NCI-H2029 treated with DMSO at 0.1 percent for 48 hours (cell line): ENCODE measurements around the gene CEP57L1.
"Not testable (repeated sequence)": the region's sequence is repeated elsewhere in the genome, so short reads cannot be mapped to it uniquely, and the experiment has no call there.

Experiments
- DNase-seq: peaks from one replicate; lab custom pipeline; 2025; lab: John Stamatoyannopoulos, UW

Gene CEP57L1

GRCh38 chr6:109074133-109074415 is 21.2 kb upstream of the CEP57L1 start:
- DNase-seq = no peak

- DNase-seq = no peak
Observed at GRCh38 chr6:109075934-109076333, 19.4 kb upstream of the CEP57L1 start.

DNA sequence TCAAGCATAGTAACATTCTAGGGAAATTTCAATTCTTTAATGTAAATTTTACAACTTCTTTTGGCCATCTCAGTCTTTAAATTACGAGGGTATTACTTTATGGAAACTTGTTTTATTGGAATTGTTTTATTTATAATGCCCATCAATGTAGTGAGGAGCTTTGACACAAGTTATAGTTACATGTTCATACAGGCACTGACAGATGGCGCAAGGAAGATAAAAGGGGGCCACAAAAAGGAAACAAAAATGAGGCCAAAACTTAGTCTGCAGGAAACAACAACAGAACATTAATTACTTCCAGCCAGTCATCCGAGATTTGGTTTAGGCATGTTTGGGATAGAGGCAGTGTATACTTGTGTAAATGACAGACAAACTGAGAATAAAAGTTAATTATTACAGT is 18.9 kb upstream of the CEP57L1 start:
- DNase-seq = no peak

GRCh38 chr6:109079981-109080380 is 15.3 kb upstream of the CEP57L1 start:
- DNase-seq = no peak

DNA sequence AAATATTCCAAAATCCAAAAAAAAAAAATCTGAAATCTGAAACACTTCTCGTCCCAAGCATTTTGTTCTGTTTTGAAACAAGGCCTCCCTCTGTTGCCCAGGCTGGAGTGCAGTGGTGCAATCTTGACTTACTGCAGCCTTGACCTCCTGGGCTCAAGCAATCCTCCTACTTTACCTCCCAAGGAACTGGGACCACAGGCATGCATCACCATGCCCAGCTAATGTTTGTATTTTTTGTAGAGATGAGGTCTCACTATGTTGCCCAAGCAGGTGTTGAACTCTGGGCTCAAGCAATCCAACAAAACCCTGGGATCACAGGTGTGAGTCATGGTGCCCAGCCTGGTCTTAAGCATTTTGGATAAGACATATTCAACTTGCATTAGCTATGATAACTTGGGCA is 14.3 kb upstream of the CEP57L1 start:
- DNase-seq = no peak

- no peak for DNase-seq
Observed at GRCh38 chr6:109081516-109082187, 13.7 kb upstream of the CEP57L1 start.

- no peak for DNase-seq
Observed at GRCh38 chr6:109082188-109082577, 13.1 kb upstream of the CEP57L1 start.

DNA sequence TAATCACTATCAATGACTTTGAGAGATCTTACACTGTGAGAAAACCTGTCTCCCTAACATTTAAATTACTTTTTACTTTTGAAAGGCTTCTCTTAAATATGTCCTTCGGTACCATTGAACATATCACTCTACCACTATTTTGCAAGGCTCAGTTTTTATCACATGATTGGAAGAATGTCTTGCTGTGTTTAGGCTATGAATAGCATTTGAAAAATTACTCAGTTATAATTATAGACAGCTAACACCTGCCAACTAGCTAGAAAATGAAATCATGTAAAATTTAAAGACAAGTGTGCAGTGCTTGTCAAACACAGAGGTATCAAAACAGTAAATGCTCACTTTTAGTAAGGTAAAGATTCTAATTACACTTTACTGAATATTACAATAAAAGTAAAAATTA is 11.7 kb upstream of the CEP57L1 start:
- DNase-seq = no peak

- not testable (repeated sequence) for DNase-seq
Observed at GRCh38 chr6:109084146-109084545, 11.2 kb upstream of the CEP57L1 start.

GRCh38 chr6:109087661-109088264 is 7.5 kb upstream of the CEP57L1 start:
- no peak for DNase-seq

DNA sequence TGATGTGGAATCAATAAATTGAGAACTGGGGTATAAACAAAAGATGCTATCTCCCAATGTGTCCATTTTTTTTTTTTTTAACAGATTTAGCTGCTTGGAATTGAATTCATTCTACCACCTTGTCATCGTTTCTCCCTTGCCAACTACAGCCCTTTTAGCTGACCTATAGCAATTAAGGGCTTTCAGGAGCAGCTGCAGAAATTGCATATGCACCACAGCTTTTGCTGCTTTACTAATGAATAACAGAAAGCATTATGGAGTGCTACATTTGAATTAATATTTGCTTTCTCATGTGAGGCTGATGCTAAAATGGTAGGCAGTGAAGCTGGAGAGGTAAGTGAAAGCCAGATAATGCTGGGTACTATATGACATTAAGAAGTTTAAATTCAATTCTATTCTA is 6.3 kb upstream of the CEP57L1 start:
- no peak for DNase-seq

- peak; percentile 47 for DNase-seq
Observed at GRCh38 chr6:109091314-109092024, 3.8 kb upstream of the CEP57L1 start.

- no peak for DNase-seq
Observed at GRCh38 chr6:109092074-109092473, 3.2 kb upstream of the CEP57L1 start.

DNA sequence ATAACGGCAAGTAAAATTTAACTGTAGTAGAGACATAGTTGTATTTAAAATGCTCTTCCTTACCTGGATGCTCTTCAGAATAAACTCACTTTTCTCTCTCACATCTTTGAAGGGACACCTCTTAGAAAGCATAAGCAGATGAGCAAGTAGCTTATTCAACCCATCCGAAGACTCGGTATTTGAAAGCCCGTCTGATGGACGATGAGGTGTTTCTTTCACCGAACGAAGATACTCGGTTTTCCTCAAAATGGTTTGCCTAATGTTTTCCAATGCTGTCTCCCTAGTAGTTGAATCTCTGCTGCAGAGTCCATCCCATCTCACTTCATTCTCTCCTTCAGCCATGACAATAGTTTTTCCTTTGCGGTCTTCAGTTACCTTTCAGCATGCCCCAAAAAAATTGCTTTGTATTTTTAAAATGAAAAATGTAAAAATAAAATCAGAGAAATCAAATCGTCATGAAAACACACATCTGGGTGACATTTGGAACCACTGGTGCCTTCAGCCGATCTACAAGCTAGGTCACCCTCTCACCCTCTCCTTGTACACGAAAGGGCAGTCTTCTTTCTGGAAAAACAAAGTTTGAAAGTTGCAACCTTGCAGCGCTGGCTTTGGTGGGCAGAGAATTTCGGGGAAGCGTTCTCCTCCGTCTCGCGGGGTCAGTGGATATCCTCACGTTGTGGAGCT is 1.4 kb upstream of the CEP57L1 start:
- no peak for DNase-seq

- DNase-seq = peak; percentile 82
Observed at GRCh38 chr6:109094416-109095035, 781 bp upstream of the CEP57L1 start, which contains the start of gene SESN1. Gene SESN1 (minus strand): TSS chr6:109094846. CDS start chr6:109094073, 773 bp downstream.

GRCh38 chr6:109095835-109096084 is 453 bp downstream of the CEP57L1 start:
- DNase-seq = no peak

DNA sequence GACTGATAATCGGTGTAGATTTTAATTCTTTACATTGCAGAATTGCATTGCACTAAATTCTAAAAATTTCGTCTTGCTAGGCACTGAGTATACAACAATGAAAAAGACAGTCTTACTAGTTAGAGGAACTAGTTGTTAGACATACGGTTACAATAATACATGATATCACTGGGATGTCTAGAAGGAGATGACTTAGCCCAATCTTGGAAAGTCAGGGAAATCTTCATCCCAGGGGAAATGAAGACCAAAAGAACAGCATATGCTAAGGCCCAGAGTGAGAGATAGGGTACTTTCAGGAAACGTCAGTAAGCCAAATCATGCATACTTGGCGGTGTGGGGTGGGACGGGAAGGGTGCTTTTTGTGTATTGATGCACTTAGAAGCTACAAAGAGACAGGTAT is 901 bp downstream of the CEP57L1 start:
- no peak for DNase-seq

DNA sequence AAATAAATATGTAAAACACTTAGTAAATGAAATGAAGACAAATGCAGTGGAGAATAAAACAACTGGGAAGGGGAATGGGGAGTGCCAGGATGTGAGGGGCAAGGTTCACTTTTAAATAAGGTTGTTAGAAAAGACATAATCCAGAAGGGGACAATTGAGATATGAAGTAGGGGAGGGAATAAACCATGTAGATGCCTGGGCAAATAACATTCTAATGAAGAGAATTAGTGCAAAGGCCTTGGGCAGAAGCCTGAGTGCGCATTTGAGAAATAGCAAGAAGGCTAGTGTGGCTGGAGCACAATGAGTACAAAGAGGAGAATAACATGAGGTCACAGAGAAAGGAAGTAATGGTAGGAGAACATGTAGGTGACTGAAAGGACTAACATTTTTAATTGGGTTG is 2.4 kb downstream of the CEP57L1 start:
- no peak for DNase-seq

DNA sequence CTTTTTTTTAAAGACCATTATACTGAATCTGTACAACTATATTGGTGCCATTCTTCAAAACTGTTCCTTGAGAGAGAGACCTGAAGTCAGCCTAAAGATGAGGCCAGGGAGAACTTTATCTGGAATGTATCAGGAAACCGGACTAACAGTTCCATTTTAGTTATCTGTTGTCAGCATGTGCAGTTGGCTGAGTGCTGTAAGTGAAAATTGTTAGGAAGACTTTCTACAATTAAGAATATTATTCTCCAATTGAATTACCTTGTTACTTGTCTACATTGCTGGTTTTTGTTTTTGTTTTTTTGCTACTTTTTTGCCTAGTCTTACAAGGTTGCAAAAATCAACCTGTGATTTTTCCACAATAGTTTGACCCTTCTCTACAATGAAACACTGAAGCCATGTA is 7.5 kb downstream of the CEP57L1 start:
- DNase-seq = no peak

DNA sequence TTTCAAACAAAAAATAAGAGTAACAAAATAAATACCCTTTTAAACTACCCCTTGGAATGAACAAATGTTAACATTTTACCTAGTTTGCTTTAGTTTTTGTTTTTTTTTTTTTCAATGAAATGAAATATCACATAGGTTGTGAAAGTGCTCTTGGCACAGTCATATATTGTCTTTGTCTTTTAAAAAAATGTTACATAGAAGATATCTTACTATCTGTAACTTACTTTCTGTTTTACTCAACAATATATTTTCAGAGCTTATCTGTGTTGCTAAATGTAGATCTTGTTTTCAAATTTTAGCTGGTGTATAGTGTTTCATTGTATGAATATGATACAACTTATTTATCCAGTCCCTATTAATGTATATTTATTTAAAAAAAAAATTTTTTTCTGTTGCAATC is 8.6 kb downstream of the CEP57L1 start:
- no peak for DNase-seq

DNA sequence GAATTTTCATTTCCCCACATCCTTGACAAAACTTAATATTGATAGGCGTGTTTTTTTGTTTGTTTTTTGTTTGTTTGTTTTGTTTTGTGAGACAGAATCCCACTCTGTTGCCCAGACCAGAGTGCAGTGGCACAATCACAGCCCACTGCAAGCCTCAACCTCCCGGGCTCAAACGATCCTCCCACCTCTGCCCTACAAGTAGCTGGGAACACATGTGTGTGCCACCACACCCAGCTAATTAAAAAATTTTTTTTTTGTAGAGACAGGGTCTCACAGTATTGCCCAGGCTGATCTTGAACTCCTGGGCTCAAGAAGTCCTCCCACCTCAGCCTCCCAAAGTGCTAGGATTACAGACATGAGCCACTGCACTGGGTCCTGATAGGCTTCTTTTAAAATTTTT is 9.2 kb downstream of the CEP57L1 start:
- DNase-seq = no peak

- DNase-seq = no peak
Observed at GRCh38 chr6:109105681-109106080, 10.4 kb downstream of the CEP57L1 start.

DNA sequence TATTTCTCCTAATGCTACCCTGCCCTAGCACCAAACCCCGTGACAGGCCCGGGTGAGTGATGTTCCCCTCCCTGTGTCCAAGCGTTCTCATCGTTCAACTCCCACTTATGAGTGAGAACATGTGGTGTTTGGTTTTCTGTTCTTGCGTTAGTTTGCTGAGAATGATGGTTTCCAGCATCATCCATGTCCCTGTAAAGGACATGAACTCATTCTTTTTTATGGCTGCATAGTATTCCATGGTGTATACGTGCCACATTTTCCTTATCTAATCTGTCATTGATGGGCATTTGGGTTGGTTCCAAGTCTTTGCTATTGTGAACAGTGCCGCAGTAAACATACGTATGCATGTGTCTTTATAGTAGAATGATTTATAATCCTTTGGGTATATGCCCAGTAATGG is 14.4 kb downstream of the CEP57L1 start:
- not testable (repeated sequence) for DNase-seq
